Sigmoid colon (tissue), 7 donors: Measurements from ENCODE around the gene CRELD2. TPM values are rescaled to one million over a fixed set of nuclear protein-coding genes. Genes with fewer than 3 reads are reported as not detected.

Source experiments
- DNase-seq: peaks from one replicate; pipeline ENCODE4 v3.0.0-alpha.2; 2019
- H3K27ac ChIP-seq, 4 donors: fragments of 200-600 bp; sonication (generic); one replicate each; pipeline ENCODE4 v1.5.1; 2016 to 2019; ENCODE audit warnings: mild to moderate bottlenecking in 1 of 4
- H3K27me3 ChIP-seq, 3 donors: fragments of 200-600 bp; sonication (generic); one replicate each; pipeline ENCODE4 v1.5.1; 2019; ENCODE audit warnings: mild to moderate bottlenecking in 1 of 3
- H3K36me3 ChIP-seq, 4 donors: fragments of 200-600 bp; sonication (generic); one replicate each; pipeline ENCODE4 v1.5.1; 2016 to 2019
- H3K4me1 ChIP-seq, 4 donors: fragments of 200-600 bp; sonication (generic); one replicate each; pipeline ENCODE4 v1.5.1; 2017 to 2019
- H3K4me3 ChIP-seq, 4 donors: fragments of 200-600 bp; sonication (generic); one replicate each; pipeline ENCODE4 v1.5.1; 2017 to 2019; ENCODE audit warnings: mild to moderate bottlenecking in 2 of 4, moderate library complexity in 1 of 4
- H3K9me3 ChIP-seq, 4 donors: fragments of 200-600 bp in 3 of 4; sonication (generic) in 3 of 4; one replicate each; pipeline versions ENCODE4 v1.5.1 to v1.6.1; 2013 to 2019
- CTCF ChIP-seq, 4 experiments: fragments of 450-650 bp in 3 of 4; fragments of 200-600 bp in 1 of 4; IDR thresholded peaks; one replicate each; pipeline ENCODE4 v1.5.1; 2016 to 2019; ENCODE audit warnings: antibody characterized with exemption in 4 of 4, mild to moderate bottlenecking in 3 of 4, moderate library complexity in 2 of 4
- EP300 ChIP-seq, 4 donors: sonication (generic); formaldehyde crosslinking; IDR thresholded peaks; one replicate each; pipeline ENCODE4 v1.6.1; 2017; ENCODE audit warnings: antibody characterized with exemption in 4 of 4
- POLR2A ChIP-seq, 2 donors: fragments of 450-650 bp; IDR thresholded peaks; one replicate each; pipeline ENCODE4 v1.6.1; 2016; ENCODE audit warnings: antibody characterized with exemption in 2 of 2, mild to moderate bottlenecking in 2 of 2, moderate library complexity in 2 of 2
- POLR2AphosphoS5 ChIP-seq, 4 donors: sonication (generic); formaldehyde crosslinking; IDR thresholded peaks; one replicate each; pipeline ENCODE4 v1.6.1; 2017; ENCODE audit warnings: antibody characterized with exemption in 4 of 4
- WGBS, 2 donors: extraction: QIAGEN DNeasy Blood & Tissue Kit; methylation state at CpG; one replicate each; pipeline ENCODE4 v1.1.7; 2013; 5-methylcytosine and 5-hydroxymethylcytosine counted together
- intact Hi-C: fragments of 100-400 bp; cut with DNase I; formaldehyde crosslinking; loops from one replicate; pipeline ENCODE4 v1.15.1; 2023
- polyA plus RNA-seq, 3 donors: library from polyadenylated mRNA; stranded (reverse); fragments of 200-250 nt; gene quantifications; one replicate each; pipeline ENCODE4 v1.2.3, GENCODE V29; 2013
- total RNA-seq, 4 donors: library from RNA; depleted of rRNA; stranded (reverse); fragments of >200 nt; gene quantifications; one replicate each; pipeline ENCODE4 v1.1.0, GENCODE V29; 2016
- donor health status: healthy with polysubstance abuse.
- donor health status: Bipolar disorder and iron deficiency.
- donor health status: healthy.

Gene CRELD2
- total and polyA plus RNA-seq, 7 donors = 9.2 to 97.7 (median 20.2) TPM

DNA sequence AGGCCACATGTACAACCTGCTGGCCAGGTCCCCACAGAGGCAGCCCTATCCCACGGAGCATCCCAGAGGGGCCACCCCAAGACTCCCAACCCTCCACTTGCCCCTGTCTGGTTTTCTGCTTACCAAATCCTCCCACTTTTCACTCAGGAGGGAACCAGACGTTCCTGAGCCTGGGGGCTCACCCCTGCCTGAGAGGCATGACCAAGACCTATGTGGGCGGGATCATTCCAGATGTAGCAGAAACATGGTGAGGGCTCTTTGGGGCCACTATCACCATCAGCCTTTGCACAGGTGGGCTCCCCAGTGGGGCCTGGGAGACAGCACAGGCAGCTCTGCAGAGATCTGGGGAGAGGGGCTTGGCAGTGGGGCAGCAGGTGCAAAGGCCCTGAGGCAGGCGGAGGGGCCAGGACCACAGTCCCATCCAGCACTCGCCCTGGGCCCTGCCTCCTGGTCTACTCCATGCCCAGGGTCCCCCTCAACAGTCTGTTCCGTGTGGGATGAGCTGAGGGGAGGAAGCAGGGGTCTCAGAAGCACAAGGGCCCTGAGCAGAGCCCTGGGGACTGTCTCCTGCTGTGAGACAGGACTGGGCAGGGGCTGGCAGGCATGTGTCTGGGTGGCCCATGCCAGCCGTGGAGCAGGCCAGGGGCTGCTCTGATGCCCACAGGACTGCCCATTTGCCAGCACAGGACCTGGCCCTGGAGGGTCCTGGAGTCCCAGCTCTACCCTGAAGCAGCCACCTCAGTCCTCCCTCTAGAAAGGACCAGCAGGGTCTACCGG is 51.5 kb downstream of the CRELD2 start:
- Histone ChIP-seq H3K27me3 (no peaks in the 10 kb centered on the region), H3K4me3 (no peak overlapping the region), H3K27ac (peak overlapping the region; percentile 76 to 95 (median 86)), H3K4me1 (peaks cover 2 to 56% (median 50%) of the 10 kb centered on the region in 4 donors), H3K9me3 (no peaks in the 10 kb centered on the region), H3K36me3 (peaks cover 0 to under 1% (median 0%) of the 10 kb centered on the region in 4 donors)
- TF ChIP-seq POLR2AphosphoS5 (IDR thresholded peaks at IDR 0.05) = no peak
- TF ChIP-seq CTCF (IDR thresholded peaks at IDR 0.05) = no peak
- TF ChIP-seq EP300 (IDR thresholded peaks at IDR 0.05) = no peak
- no peak for TF ChIP-seq POLR2A (IDR thresholded peaks at IDR 0.05)
- intact Hi-C loops = loop anchor here (10.0 kb wide), 1 partner anchor 215 kb away; the partner anchor contains the start of gene TRABD
- WGBS, 2 donors = 81 to 86% methylated on average over 8 of the region's 8 CpGs
- peak; percentile 69 for DNase-seq

- intact Hi-C loops = no loop called here
- Histone ChIP-seq H3K4me3 (peak overlapping the region; percentile 41 to 62 (median 54)), H3K9me3 (no peaks in the 10 kb centered on the region), H3K4me1 (peaks cover 2 to 50% (median 45%) of the 10 kb centered on the region in 4 donors), H3K27me3 (no peaks in the 10 kb centered on the region), H3K36me3 (no peaks in the 10 kb centered on the region), H3K27ac (peak overlapping the region; percentile 76 to 95 (median 86))
- WGBS, 2 donors = 2 to 7% methylated on average over 32 of the region's 32 CpGs
- TF ChIP-seq POLR2A (IDR thresholded peaks at IDR 0.05) (peak; percentile 66 to 72), CTCF (IDR thresholded peaks at IDR 0.05) (no peak), POLR2AphosphoS5 (IDR thresholded peaks at IDR 0.05) (peak; percentile 82 to 98 (median 88)), EP300 (IDR thresholded peaks at IDR 0.05) (peak in 3 of 4 donors; percentile 82 to 98 (median 86))
- peak; percentile 98 for DNase-seq
Observed at GRCh38 chr22:49970528-49971231, 52.2 kb downstream of the CRELD2 start.

- Histone ChIP-seq H3K9me3 (no peaks in the 10 kb centered on the region), H3K4me1 (peaks cover 2 to 42% (median 38%) of the 10 kb centered on the region in 4 donors), H3K36me3 (no peaks in the 10 kb centered on the region), H3K27me3 (no peaks in the 10 kb centered on the region), H3K27ac (peak overlapping the region; percentile 76 to 95 (median 86)), H3K4me3 (peak overlapping the region; percentile 41 to 62 (median 54))
- intact Hi-C loops = loop anchor here (2.0 kb wide), 1 partner anchor 41 kb away; no protein-coding TSS in a partner anchor
- peak in 1 of 4 donors; percentile 61 for TF ChIP-seq POLR2AphosphoS5 (IDR thresholded peaks at IDR 0.05)
- no peak for TF ChIP-seq CTCF (IDR thresholded peaks at IDR 0.05)
- TF ChIP-seq POLR2A (IDR thresholded peaks at IDR 0.05) = no peak
- TF ChIP-seq EP300 (IDR thresholded peaks at IDR 0.05) = peak in 2 of 4 donors; percentile 45 to 66
- 6 to 10% methylated on average over 81 of the region's 81 CpGs for WGBS, 2 donors
- peak; percentile 88 for DNase-seq
Observed at GRCh38 chr22:49971232-49972162, 53.1 kb downstream of the CRELD2 start.
